MM.1S (cell line): ENCODE data around the gene CYTH1.

ENCODE experiments used
- DNase-seq: peaks from one replicate; pipeline ENCODE4 v3.0.0-alpha.2; 2015
- H2AFZ ChIP-seq: fragments of 300-600 bp; sonication (generic); 2 replicates; pipeline ENCODE4 v1.6.0; 2016; ENCODE audit warnings: antibody characterized with exemption, low read length
- H3F3A ChIP-seq: fragments of 300-600 bp; sonication (generic); 2 replicates; pipeline ENCODE4 v1.6.1; 2016; ENCODE audit warnings: mild to moderate bottlenecking, antibody characterized with exemption, low read length, moderate library complexity, mixed read lengths; ENCODE audit not compliant: insufficient read depth
- H3K27ac ChIP-seq: fragments of 300-600 bp; sonication (generic); 2 replicates; pipeline ENCODE4 v1.5.1; 2016; ENCODE audit warnings: mild to moderate bottlenecking, low read length
- H3K27me3 ChIP-seq: fragments of 300-600 bp; sonication (generic); replicated peaks from 2 replicates; pipeline ENCODE4 v1.6.0; 2016; ENCODE audit warnings: low read length; ENCODE audit not compliant: insufficient read depth
- H3K36me3 ChIP-seq: fragments of 300-600 bp; sonication (generic); replicated peaks from 2 replicates; pipeline ENCODE4 v1.6.1; 2016; ENCODE audit warnings: mild to moderate bottlenecking, low read length, mixed read lengths; ENCODE audit not compliant: insufficient read depth
- H3K4me1 ChIP-seq: fragments of 300-600 bp; sonication (generic); 2 replicates; pipeline ENCODE4 v1.6.1; 2016; ENCODE audit warnings: low read length, mixed read lengths
- H3K4me2 ChIP-seq: fragments of 300-600 bp; sonication (generic); 2 replicates; pipeline ENCODE4 v1.6.0; 2016; ENCODE audit warnings: low read depth, low read length
- H3K4me3 ChIP-seq: fragments of 300-600 bp; sonication (generic); 2 replicates; pipeline ENCODE4 v1.5.1; 2016; ENCODE audit warnings: low read length, mixed read lengths
- H3K79me2 ChIP-seq: fragments of 300-600 bp; sonication (generic); 2 replicates; pipeline ENCODE4 v1.6.1; 2016; ENCODE audit warnings: mixed run types, low read length, mixed read lengths
- H3K9ac ChIP-seq: fragments of 300-600 bp; sonication (generic); 2 replicates; pipeline ENCODE4 v1.6.1; 2016; ENCODE audit warnings: low read length, mixed read lengths
- H3K9me2 ChIP-seq: fragments of 300-600 bp; sonication (generic); replicated peaks from 2 replicates; pipeline ENCODE4 v1.6.1; 2016; ENCODE audit warnings: mild to moderate bottlenecking, low read length, mixed read lengths; ENCODE audit not compliant: insufficient read depth
- H3K9me3 ChIP-seq: fragments of 300-600 bp; sonication (generic); replicated peaks from 2 replicates; pipeline ENCODE4 v1.6.1; 2016; ENCODE audit warnings: mild to moderate bottlenecking, low read length, mixed read lengths; ENCODE audit not compliant: insufficient read depth
- H4K20me1 ChIP-seq: fragments of 300-600 bp; sonication (generic); 2 replicates; pipeline ENCODE4 v1.6.1; 2016; ENCODE audit warnings: mild to moderate bottlenecking, low read length, moderate library complexity, mixed read lengths; ENCODE audit not compliant: insufficient read depth
- EZH2 ChIP-seq: fragments of 300-600 bp; sonication (generic); optimal IDR thresholded peaks from 2 replicates; pipeline ENCODE3; 2017; ENCODE audit warnings: low read depth, mild to moderate bottlenecking, antibody characterized with exemption, low read length, mixed read lengths
- EZH2phosphoT487 ChIP-seq: fragments of 300-600 bp; sonication (generic); IDR thresholded peaks from 2 replicates; pipeline ENCODE4 v1.6.1; 2018; ENCODE audit warnings: antibody characterized with exemption, low read length
- TF ChIP-seq, protein P1 (sequence below): fragments of 300-600 bp; sonication (generic); IDR thresholded peaks from 2 replicates; pipeline ENCODE4 v1.5.1; 2016; ENCODE audit warnings: antibody characterized with exemption, low read length, mixed read lengths

The CYTH1 gene

DNA sequence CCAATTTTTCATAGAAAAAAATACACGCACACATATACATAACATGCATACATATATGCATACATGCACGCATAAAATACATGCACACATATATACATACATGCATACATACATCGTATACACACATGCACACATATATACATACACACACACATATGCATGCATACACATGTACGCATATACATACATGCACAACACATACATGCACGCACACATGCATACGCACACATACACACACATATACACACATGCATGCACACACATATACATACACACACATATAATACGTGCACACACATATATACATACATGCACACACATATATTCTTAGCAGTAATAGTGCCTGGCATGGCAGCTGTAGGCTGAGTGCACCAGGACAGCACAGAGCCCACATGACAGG is 33.6 kb upstream of the CYTH1 start:
- Histone ChIP-seq H3K9me3 (no peaks in the 10 kb centered on the region), H3K36me3 (peaks cover 51% of the 10 kb centered on the region), H4K20me1 (no peaks in the 10 kb centered on the region), H3F3A (peaks cover 29% of the 10 kb centered on the region), H3K4me1 (peaks cover 26% of the 10 kb centered on the region), H3K4me2 (no peak overlapping the region), H3K27ac (no peak overlapping the region), H3K27me3 (no peaks in the 10 kb centered on the region), H3K9ac (no peak overlapping the region), H3K9me2 (no peaks in the 10 kb centered on the region), H3K4me3 (no peak overlapping the region), H3K79me2 (peaks cover 53% of the 10 kb centered on the region), H2AFZ (no peak overlapping the region)
- no peak for TF ChIP-seq EZH2phosphoT487
- no peak for TF ChIP-seq EZH2
- TF ChIP-seq, protein P1, sequence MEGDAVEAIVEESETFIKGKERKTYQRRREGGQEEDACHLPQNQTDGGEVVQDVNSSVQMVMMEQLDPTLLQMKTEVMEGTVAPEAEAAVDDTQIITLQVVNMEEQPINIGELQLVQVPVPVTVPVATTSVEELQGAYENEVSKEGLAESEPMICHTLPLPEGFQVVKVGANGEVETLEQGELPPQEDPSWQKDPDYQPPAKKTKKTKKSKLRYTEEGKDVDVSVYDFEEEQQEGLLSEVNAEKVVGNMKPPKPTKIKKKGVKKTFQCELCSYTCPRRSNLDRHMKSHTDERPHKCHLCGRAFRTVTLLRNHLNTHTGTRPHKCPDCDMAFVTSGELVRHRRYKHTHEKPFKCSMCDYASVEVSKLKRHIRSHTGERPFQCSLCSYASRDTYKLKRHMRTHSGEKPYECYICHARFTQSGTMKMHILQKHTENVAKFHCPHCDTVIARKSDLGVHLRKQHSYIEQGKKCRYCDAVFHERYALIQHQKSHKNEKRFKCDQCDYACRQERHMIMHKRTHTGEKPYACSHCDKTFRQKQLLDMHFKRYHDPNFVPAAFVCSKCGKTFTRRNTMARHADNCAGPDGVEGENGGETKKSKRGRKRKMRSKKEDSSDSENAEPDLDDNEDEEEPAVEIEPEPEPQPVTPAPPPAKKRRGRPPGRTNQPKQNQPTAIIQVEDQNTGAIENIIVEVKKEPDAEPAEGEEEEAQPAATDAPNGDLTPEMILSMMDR: no peak
- DNase-seq: no peak

DNA sequence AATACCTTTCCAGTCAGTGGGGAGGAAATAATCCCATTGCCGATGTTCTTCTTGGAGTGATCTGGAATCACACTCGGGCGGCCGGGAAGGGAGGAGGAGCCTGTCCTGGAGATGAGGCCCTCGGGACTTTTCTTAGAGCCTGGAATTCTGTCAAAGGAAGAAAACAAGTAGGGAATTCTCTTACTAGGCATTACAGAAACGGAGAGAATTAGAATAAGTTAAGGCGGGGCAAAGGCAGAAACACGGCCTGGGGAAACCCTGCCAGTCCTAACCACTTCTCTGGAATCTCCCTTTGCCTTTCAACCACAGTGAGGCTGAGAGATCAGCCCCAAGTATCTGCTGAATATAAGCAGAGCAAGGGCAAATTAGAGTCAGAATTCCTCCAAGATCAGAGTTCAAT is 30.8 kb upstream of the CYTH1 start:
- Histone ChIP-seq H3K4me1 (peaks cover 11% of the 10 kb centered on the region), H3K9me3 (no peaks in the 10 kb centered on the region), H3K27ac (no peak overlapping the region), H3F3A (peaks cover 13% of the 10 kb centered on the region), H3K4me3 (no peak overlapping the region), H4K20me1 (no peaks in the 10 kb centered on the region), H3K27me3 (no peaks in the 10 kb centered on the region), H3K36me3 (peaks cover 39% of the 10 kb centered on the region), H3K9me2 (no peaks in the 10 kb centered on the region), H3K79me2 (peaks cover 39% of the 10 kb centered on the region), H2AFZ (no peak overlapping the region), H3K4me2 (no peak overlapping the region), H3K9ac (no peak overlapping the region)
- DNase-seq: no peak
- TF ChIP-seq EZH2phosphoT487 (no peak), EZH2 (no peak)
- TF ChIP-seq, protein P1: no peak

- Histone ChIP-seq H3K4me3 (no peak overlapping the region), H3K27me3 (no peaks in the 10 kb centered on the region), H3K36me3 (peaks cover 22% of the 10 kb centered on the region), H2AFZ (no peak overlapping the region), H3F3A (no peaks in the 10 kb centered on the region), H3K9me2 (no peaks in the 10 kb centered on the region), H3K79me2 (peaks cover 37% of the 10 kb centered on the region), H3K9me3 (no peaks in the 10 kb centered on the region), H3K9ac (no peak overlapping the region), H3K4me2 (no peak overlapping the region), H4K20me1 (no peaks in the 10 kb centered on the region), H3K27ac (no peak overlapping the region), H3K4me1 (no peaks in the 10 kb centered on the region)
- TF ChIP-seq EZH2: no peak
- TF ChIP-seq EZH2phosphoT487: no peak
- TF ChIP-seq, protein P1: no peak
- DNase-seq: no peak
Measured at GRCh38 chr17:78808163-78808562, 26.1 kb upstream of the CYTH1 start.
